ENCODE data around the gene CXCL5. TPM values are rescaled to one million over a fixed set of nuclear protein-coding genes. Genes with fewer than 3 reads are reported as not detected.

CXCL5 gene
- total RNA-seq, 4 donors from 2014 or later = 0.64 TPM; not detected in 3

GRCh38 chr4:74044677-74045076 is 46.2 kb upstream of the CXCL5 start:
- in situ Hi-C loops (cut with MboI; ENCODE audit: low pct_ligation_motif_present in 1 of 4, low pct_unique_long_range_greater_than_20kb in 1 of 4, low sequenced_read_pairs in 3 of 4) (loop anchor here in 1 of 4 donors (10.0 kb wide), 1 partner anchor 90 kb away; no protein-coding TSS in a partner anchor), intact Hi-C loops (cut with DNase I; ENCODE audit: low total_unique reads) (no loop called here)
- H3K9me3 ChIP-seq = peaks cover 7 to 10% of the 10 kb centered on the region in 2 donors
- no peak overlapping the region for H3K4me3 ChIP-seq
- no peak for DNase-seq
- peaks cover 0 to 3% (median under 1%) of the 10 kb centered on the region in 4 donors for H3K4me1 ChIP-seq
- no peaks in the 10 kb centered on the region for H3K27me3 ChIP-seq
- no peak for TF ChIP-seq POLR2A (IDR thresholded peaks at IDR 0.05)
- TF ChIP-seq EP300 (IDR thresholded peaks at IDR 0.05; ENCODE audit: low read depth) = no peak
- no peak for TF ChIP-seq POLR2AphosphoS5 (IDR thresholded peaks at IDR 0.05)
- TF ChIP-seq CTCF (IDR thresholded peaks at IDR 0.05) = no peak
- no peaks in the 10 kb centered on the region for H3K36me3 ChIP-seq
- 77 to 78% methylated on average over 3 of the region's 3 CpGs for WGBS, 2 donors (ENCODE audit: low coverage in 1 of 2)
- no peak overlapping the region for H3K27ac ChIP-seq

- intact Hi-C loops (cut with DNase I; ENCODE audit: low total_unique reads) = no loop called here
- no peaks in the 10 kb centered on the region for H3K27me3 ChIP-seq
- WGBS, 2 donors (ENCODE audit: low coverage in 1 of 2) = 47% methylated on average over 2 of the region's 2 CpGs
Measured at GRCh38 chr4:74042681-74043080, 44.2 kb upstream of the CXCL5 start.

GRCh38 chr4:74041418-74041817 is 42.9 kb upstream of the CXCL5 start:
- in situ Hi-C loops (cut with MboI; ENCODE audit: low pct_ligation_motif_present in 1 of 4, low pct_unique_long_range_greater_than_20kb in 1 of 4, low sequenced_read_pairs in 3 of 4) (loop anchor here in 1 of 4 donors (10.0 kb wide), 1 partner anchor 93 kb away; no protein-coding TSS in a partner anchor), intact Hi-C loops (cut with DNase I; ENCODE audit: low total_unique reads) (no loop called here)
- Histone ChIP-seq H3K27ac (no peak overlapping the region), H3K9me3 (no peaks in the 10 kb centered on the region), H3K4me1 (peaks cover 0 to 22% (median 4%) of the 10 kb centered on the region in 4 donors), H3K27me3 (no peaks in the 10 kb centered on the region), H3K4me3 (no peak overlapping the region), H3K36me3 (no peaks in the 10 kb centered on the region)
- 43 to 44% methylated on average over 1 of the region's 1 CpG for WGBS, 2 donors (ENCODE audit: low coverage in 1 of 2)
- TF ChIP-seq EP300 (IDR thresholded peaks at IDR 0.05; ENCODE audit: low read depth) = no peak
- TF ChIP-seq CTCF (IDR thresholded peaks at IDR 0.05) = no peak
- DNase-seq = no peak

More at GRCh38 chr4:74042681-74043080, 44.2 kb upstream of the CXCL5 start:
- peaks cover 7 to 10% of the 10 kb centered on the region in 2 donors for H3K9me3 ChIP-seq
- H3K36me3 ChIP-seq = no peaks in the 10 kb centered on the region
- H3K27ac ChIP-seq = no peak overlapping the region
- in situ Hi-C loops (cut with MboI; ENCODE audit: low pct_ligation_motif_present in 1 of 4, low pct_unique_long_range_greater_than_20kb in 1 of 4, low sequenced_read_pairs in 3 of 4) = loop anchor here in 1 of 4 donors (10.0 kb wide), 1 partner anchor 92 kb away; no protein-coding TSS in a partner anchor
- peak in 4 of 5 experiments; percentile 19 to 32 (median 26) for TF ChIP-seq CTCF (IDR thresholded peaks at IDR 0.05)
- TF ChIP-seq POLR2AphosphoS5 (IDR thresholded peaks at IDR 0.05) = no peak
- peaks cover 0 to 11% (median 4%) of the 10 kb centered on the region in 4 donors for H3K4me1 ChIP-seq
- H3K4me3 ChIP-seq = no peak overlapping the region
- peak; percentile 43 for DNase-seq

DNA sequence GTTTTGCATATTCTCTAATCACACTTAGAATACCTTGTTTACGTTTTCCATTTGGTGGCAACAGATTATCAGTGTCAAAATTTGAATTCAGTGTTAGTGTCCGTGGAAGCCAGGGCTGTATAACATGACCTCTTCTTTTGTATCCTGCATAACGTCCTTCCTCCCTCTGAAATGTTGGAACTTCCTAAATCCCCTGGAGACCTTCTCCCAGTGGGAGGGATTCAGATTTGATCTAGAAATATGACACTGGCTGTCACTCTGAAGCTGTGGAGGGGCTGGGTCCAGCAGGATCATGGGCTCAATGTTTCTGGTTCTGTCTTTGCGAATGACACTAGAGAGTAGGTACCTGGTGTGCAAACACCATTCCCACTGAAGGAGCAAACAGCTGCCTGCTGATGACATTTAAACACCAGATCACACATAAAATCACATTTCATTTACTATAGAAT is 40.9 kb upstream of the CXCL5 start:
- WGBS, 2 donors (ENCODE audit: low coverage in 1 of 2) = 6 to 21% methylated on average over 3 to 4 of the region's 4 CpGs

More for the DNA sequence above, 40.9 kb upstream of the CXCL5 start:
- peaks cover 0 to 22% (median 2%) of the 10 kb centered on the region in 4 donors for H3K4me1 ChIP-seq
- TF ChIP-seq CTCF (IDR thresholded peaks at IDR 0.05) (no peak), EP300 (IDR thresholded peaks at IDR 0.05; ENCODE audit: low read depth) (no peak), POLR2A (IDR thresholded peaks at IDR 0.05) (no peak), POLR2AphosphoS5 (IDR thresholded peaks at IDR 0.05) (no peak)
- no peak for DNase-seq
- peak overlapping the region in 3 of 4 donors; percentile 66 to 84 (median 80) for H3K27ac ChIP-seq
- H3K4me3 ChIP-seq = peak overlapping the region in 3 of 4 donors; percentile 65 to 72 (median 66)
- H3K27me3 ChIP-seq = no peaks in the 10 kb centered on the region
- in situ Hi-C loops (cut with MboI; ENCODE audit: low pct_ligation_motif_present in 1 of 4, low pct_unique_long_range_greater_than_20kb in 1 of 4, low sequenced_read_pairs in 3 of 4) = no loop called here
- no peaks in the 10 kb centered on the region for H3K36me3 ChIP-seq
- intact Hi-C loops (cut with DNase I; ENCODE audit: low total_unique reads) = no loop called here
- H3K9me3 ChIP-seq = no peaks in the 10 kb centered on the region
